Keratinocyte (primary cell): ENCODE results near the gene TMEM169. TPM values are rescaled to one million over a fixed set of nuclear protein-coding genes. Genes with fewer than 3 reads are reported as not detected.
"Not testable (repeated sequence)": the region's sequence is repeated elsewhere in the genome, so short reads cannot be mapped to it uniquely, and the experiment has no call there.

Experiments
- DNase-seq: peaks from one replicate; pipeline ENCODE4 v3.0.0-alpha.2; 2011; ENCODE audit warnings: low read depth, missing footprints, low spot score
- FAIRE-seq: peaks from 2 replicates; lab custom pipeline; 2011; peaks lifted over from hg19 to GRCh38; lab: Jason Lieb, UNC
- H2AFZ ChIP-seq: 2 replicates; pipeline ENCODE4 v1.6.0; 2012; ENCODE audit warnings: low read length, control low read depth, inconsistent platforms; ENCODE audit not compliant: control insufficient read depth
- H3K27ac ChIP-seq: 2 replicates; pipeline ENCODE4 v1.5.1; 2011; ENCODE audit warnings: low read length; ENCODE audit not compliant: control insufficient read depth, insufficient read depth
- H3K27me3 ChIP-seq: 3 replicates; pipeline ENCODE4 v1.6.0; 2011; ENCODE audit warnings: low read length; ENCODE audit not compliant: control insufficient read depth, insufficient read depth; ENCODE audit errors: extremely low read depth
- H3K36me3 ChIP-seq, 2 experiments: 2 replicates in 1 of 2; 3 replicates in 1 of 2; pipeline ENCODE4 v1.5.1; 2011; ENCODE audit warnings: low read length in 2 of 2, mild to moderate bottlenecking in 1 of 2; ENCODE audit not compliant: control insufficient read depth in 2 of 2, insufficient read depth in 2 of 2; ENCODE audit errors: extremely low read depth in 1 of 2
- H3K4me1 ChIP-seq: 3 replicates; pipeline ENCODE4 v1.5.1; 2011; ENCODE audit warnings: low read length; ENCODE audit not compliant: control insufficient read depth, insufficient read depth; ENCODE audit errors: extremely low read depth
- H3K4me2 ChIP-seq: 3 replicates; pipeline ENCODE4 v1.6.0; 2011; ENCODE audit warnings: low read depth, low read length; ENCODE audit not compliant: control insufficient read depth, insufficient read depth; ENCODE audit errors: extremely low read depth
- H3K4me3 ChIP-seq, 3 experiments: fragments of 200-600 bp in 1 of 3; sonication (generic) in 1 of 3; 2 replicates in 2 of 3; 3 replicates in 1 of 3; pipeline ENCODE4 v1.5.1; 2011 to 2016; ENCODE audit warnings: low read length in 3 of 3, mild to moderate bottlenecking in 3 of 3, control low read depth in 2 of 3, inconsistent platforms in 1 of 3, low read depth in 1 of 3, mixed read lengths in 1 of 3, mixed run types in 1 of 3, moderate library complexity in 1 of 3; ENCODE audit not compliant: control insufficient read depth in 2 of 3, insufficient read depth in 2 of 3; ENCODE audit errors: extremely low read depth in 1 of 3
- H3K79me2 ChIP-seq: 2 replicates; pipeline ENCODE4 v1.6.0; 2012; ENCODE audit warnings: low read length; ENCODE audit not compliant: control insufficient read depth, insufficient read depth
- H3K9ac ChIP-seq: 3 replicates; pipeline ENCODE4 v1.6.0; 2011; ENCODE audit warnings: low read length; ENCODE audit not compliant: control insufficient read depth, insufficient read depth; ENCODE audit errors: extremely low read depth
- H3K9me1 ChIP-seq: 3 replicates; pipeline ENCODE4 v1.6.0; 2011; ENCODE audit warnings: low read length; ENCODE audit not compliant: control insufficient read depth, insufficient read depth; ENCODE audit errors: extremely low read depth
- H3K9me3 ChIP-seq: 2 replicates; pipeline ENCODE4 v1.5.1; 2012; ENCODE audit warnings: low read depth, low read length; ENCODE audit not compliant: control insufficient read depth
- H4K20me1 ChIP-seq: 3 replicates; pipeline ENCODE4 v1.6.0; 2011; ENCODE audit warnings: low read length; ENCODE audit not compliant: control insufficient read depth, insufficient read depth; ENCODE audit errors: extremely low read depth
- CTCF ChIP-seq, 3 experiments: IDR thresholded peaks in 1 of 3; conservative IDR thresholded peaks in 1 of 3; optimal IDR thresholded peaks in 1 of 3; 2 replicates in 2 of 3; 3 replicates in 1 of 3; pipeline versions ENCODE3 to v1.5.1; 2011; ENCODE audit warnings: low read length in 3 of 3, mild to moderate bottlenecking in 3 of 3, moderate library complexity in 2 of 3, control low read depth in 1 of 3, inconsistent platforms in 1 of 3; ENCODE audit not compliant: insufficient read depth in 2 of 3; ENCODE audit errors: extremely low read depth in 1 of 3
- EZH2 ChIP-seq: IDR thresholded peaks from one replicate; pipeline ENCODE4 v1.6.1; 2012; ENCODE audit warnings: inconsistent platforms, mild to moderate bottlenecking, low read length, moderate library complexity
- dilution Hi-C: fragments of 300-500 bp; cut with MboI; formaldehyde crosslinking; loops from one replicate; pipeline ENCODE4 v1.7.0; 2020; ENCODE audit warnings: low sequenced_read_pairs; ENCODE audit not compliant: extremely low pct_ligation_motif_present
- polyA plus RNA-seq, 5 experiments: library from polyadenylated mRNA; depleted of rRNA in 3 of 5; stranded (reverse) in 3 of 5; stranded (forward) in 1 of 5; unstranded in 1 of 5; fragments of >200 nt; gene quantifications; 1 replicate in 1 of 5; 2 replicates in 3 of 5; 3 replicates in 1 of 5; pipeline versions ENCODE4 v1.2.1 to v1.2.3, GENCODE V29; 2011 to 2012; ENCODE audit warnings: missing spikeins in 2 of 5, low read depth in 1 of 5, low replicate concordance in 1 of 5

TMEM169 gene
- polyA plus RNA-seq, 1 donor (not counting 4 experiments of a cell fraction or from before 2014, with no cell fraction given), result not detected

GRCh38 chr2:216134958-216135541 lies 53.3 kb downstream of the TMEM169 start:
- no peak for TF ChIP-seq CTCF (optimal IDR thresholded peaks at IDR 0.05 in 1 of 3, IDR thresholded peaks at IDR 0.05 in 1 of 3, conservative IDR thresholded peaks at IDR 0.05 in 1 of 3; ENCODE audit: extremely low read depth in 1 of 3, insufficient read depth in 2 of 3, low read length in 3 of 3)
- TF ChIP-seq EZH2, result no peak
- no peaks in the 10 kb centered on the region for H3K4me1 ChIP-seq
- no peak overlapping the region for H2AFZ ChIP-seq
- DNase-seq (no peak), FAIRE-seq (no peak)
- peaks cover 15% of the 10 kb centered on the region for H3K79me2 ChIP-seq
- H3K4me2 ChIP-seq, result no peak overlapping the region
- peaks cover 30 to 45% of the 10 kb centered on the region in 2 experiments for H3K36me3 ChIP-seq
- H3K4me3 ChIP-seq, result no peak overlapping the region
- H4K20me1 ChIP-seq, result peaks cover 3% of the 10 kb centered on the region
- no peaks in the 10 kb centered on the region for H3K9me1 ChIP-seq
- no peaks in the 10 kb centered on the region for H3K27me3 ChIP-seq
- no peaks in the 10 kb centered on the region for H3K9me3 ChIP-seq
- H3K27ac ChIP-seq, result no peak overlapping the region
- no peak overlapping the region for H3K9ac ChIP-seq
- dilution Hi-C loops, result no loop called here

GRCh38 chr2:216139884-216140283 lies 58.2 kb downstream of the TMEM169 start:
- Histone ChIP-seq H3K27ac (no peak overlapping the region), H3K79me2 (peaks cover 8% of the 10 kb centered on the region), H4K20me1 (no peaks in the 10 kb centered on the region), H3K9me3 (no peaks in the 10 kb centered on the region), H3K36me3 (peaks cover 29 to 58% of the 10 kb centered on the region in 2 experiments), H3K4me3 (no peak overlapping the region), H3K4me2 (no peak overlapping the region), H3K9ac (no peak overlapping the region), H3K4me1 (no peaks in the 10 kb centered on the region), H2AFZ (no peak overlapping the region), H3K27me3 (no peaks in the 10 kb centered on the region), H3K9me1 (no peaks in the 10 kb centered on the region)
- dilution Hi-C loops, result no loop called here
- peak; percentile 8 to 63 (median 41) for TF ChIP-seq CTCF (optimal IDR thresholded peaks at IDR 0.05 in 1 of 3, IDR thresholded peaks at IDR 0.05 in 1 of 3, conservative IDR thresholded peaks at IDR 0.05 in 1 of 3; ENCODE audit: extremely low read depth in 1 of 3, insufficient read depth in 2 of 3, low read length in 3 of 3)
- no peak for TF ChIP-seq EZH2
- peak; percentile 17 for DNase-seq
- FAIRE-seq, result peak; percentile 9

- H4K20me1 ChIP-seq, H3K79me2 ChIP-seq, DNase-seq, H2AFZ ChIP-seq, H3K9ac ChIP-seq, H3K9me3 ChIP-seq, H3K4me1 ChIP-seq, H3K4me2 ChIP-seq, H3K4me3 ChIP-seq, FAIRE-seq, H3K9me1 ChIP-seq, H3K27me3 ChIP-seq, H3K27ac ChIP-seq, dilution Hi-C loops: not testable (repeated sequence)
- peaks cover 26 to 47% of the 10 kb centered on the region in 2 experiments for H3K36me3 ChIP-seq
Observed at GRCh38 chr2:216141516-216141915, 59.8 kb downstream of the TMEM169 start.
